HG02981 (cell line): Measurements from ENCODE around the gene IFT52.
A peak's percentile ranks its signal among the peaks of the same experiment; 100 is the strongest.

Experiments used
- ATAC-seq: cut with Tn5 transposase; IDR thresholded peaks from one replicate; pipeline ENCODE4 v1.9.1; 2021; ENCODE audit warnings: mild to moderate bottlenecking, moderate library complexity; ENCODE audit not compliant: unreplicated experiment

Gene IFT52, protein sequence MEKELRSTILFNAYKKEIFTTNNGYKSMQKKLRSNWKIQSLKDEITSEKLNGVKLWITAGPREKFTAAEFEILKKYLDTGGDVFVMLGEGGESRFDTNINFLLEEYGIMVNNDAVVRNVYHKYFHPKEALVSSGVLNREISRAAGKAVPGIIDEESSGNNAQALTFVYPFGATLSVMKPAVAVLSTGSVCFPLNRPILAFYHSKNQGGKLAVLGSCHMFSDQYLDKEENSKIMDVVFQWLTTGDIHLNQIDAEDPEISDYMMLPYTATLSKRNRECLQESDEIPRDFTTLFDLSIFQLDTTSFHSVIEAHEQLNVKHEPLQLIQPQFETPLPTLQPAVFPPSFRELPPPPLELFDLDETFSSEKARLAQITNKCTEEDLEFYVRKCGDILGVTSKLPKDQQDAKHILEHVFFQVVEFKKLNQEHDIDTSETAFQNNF

DNA sequence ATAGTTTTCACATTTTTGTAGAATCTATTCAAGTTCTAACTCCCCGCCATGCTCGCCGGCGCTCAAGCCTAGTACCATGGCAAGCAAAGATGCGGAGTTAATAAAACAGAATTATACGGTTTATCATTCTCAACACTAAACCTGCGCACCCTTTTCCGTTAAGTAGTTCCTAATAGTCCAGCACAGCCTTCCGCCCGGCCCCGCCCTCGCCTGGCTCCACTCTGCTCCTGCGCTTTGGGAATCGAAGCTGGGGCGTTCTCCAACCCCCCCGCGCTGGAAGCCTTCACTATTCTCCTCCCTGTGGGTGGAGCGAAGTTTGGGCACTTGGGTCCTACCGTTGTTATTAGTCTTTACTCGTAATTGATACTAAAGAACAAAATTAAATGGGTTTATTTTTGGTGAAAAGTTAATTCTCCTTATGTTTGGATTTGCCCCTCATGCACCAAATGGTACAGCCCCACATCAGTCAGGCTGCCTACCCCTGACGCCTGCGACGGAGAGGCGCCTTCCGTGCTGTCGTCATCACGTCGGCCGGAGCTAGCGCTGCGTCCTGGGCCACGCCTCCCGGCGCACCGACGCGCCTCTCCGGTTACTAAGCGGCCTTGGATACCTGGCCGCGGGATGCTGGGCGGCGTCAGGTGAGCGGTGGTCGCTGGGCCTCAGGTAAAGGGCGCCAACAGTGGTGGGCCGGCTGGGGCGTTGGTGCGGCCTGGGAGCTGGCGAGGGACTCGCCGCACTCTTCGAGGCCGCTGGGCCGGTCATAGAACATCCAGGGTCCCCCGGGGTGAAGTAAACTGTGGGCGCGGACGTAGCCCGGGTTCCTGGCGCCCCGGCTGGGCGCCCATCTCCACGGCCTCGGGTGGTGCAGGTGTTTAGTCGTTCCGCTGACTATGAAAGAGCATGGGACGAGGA lies at the start of gene IFT52:
TSS of gene IFT52 (plus strand) at position 546 of the 912 bp plus-strand sequence. CDS start 3,762 bp downstream, outside the sequence.
- peak; percentile 98 for ATAC-seq

DNA sequence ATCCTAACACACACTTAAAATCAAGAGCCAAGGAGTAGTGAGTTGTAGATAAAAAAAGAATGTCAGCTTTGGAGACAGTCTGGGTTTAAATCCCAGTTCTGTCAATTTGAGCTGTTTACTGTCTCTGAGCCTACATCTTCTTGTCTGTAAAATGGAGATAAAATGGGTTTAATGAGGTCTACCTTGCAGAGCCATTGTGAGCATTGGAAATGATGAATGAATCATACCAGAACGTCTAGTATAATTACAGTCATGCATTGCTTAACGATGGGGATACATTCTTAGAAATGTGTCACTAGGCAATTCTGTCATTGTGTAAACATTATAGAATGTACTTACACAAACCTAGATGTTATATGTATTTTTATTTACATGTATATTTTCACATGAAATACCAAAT lies 49.5 kb upstream of the IFT52 start:
- ATAC-seq = no peak

DNA sequence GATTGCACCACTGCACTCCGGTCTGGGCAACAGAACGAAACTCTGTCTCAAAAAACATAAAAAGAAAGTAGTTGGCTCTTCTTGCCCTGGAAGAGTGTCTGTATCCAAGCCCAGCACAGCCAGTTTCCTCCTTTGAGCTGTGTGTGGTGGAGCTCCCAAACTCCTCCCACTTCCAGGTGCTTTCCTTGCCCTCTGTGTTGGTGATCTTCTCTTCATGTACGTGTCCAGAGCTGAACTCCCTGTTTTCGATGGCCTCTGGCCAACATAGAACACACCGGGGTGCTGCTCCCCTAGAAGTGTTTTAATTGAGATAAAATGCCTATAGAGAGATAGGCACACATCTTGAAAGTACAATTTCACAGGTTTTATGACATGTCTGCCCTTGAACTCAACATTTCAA lies 48.6 kb upstream of the IFT52 start:
- no peak for ATAC-seq

DNA sequence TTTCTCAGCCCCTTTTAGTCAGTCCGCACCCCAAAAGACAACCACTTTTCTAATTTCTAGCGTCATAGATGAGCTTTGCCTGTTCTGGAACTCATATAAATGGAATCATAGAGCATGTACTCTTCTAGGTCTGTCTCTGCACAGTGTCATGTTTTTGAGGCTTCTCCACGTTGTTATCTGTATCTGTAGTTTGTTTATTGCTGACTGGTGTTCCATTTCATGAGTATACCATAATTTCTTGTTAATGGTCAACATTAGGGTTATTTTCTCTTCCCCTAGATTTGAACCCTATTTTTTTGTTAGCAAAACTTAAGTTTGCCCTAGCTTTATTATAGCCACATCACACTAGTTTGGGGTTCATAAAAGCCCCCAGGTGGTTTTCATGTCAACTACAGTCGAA lies 48.1 kb upstream of the IFT52 start:
- ATAC-seq = no peak

DNA sequence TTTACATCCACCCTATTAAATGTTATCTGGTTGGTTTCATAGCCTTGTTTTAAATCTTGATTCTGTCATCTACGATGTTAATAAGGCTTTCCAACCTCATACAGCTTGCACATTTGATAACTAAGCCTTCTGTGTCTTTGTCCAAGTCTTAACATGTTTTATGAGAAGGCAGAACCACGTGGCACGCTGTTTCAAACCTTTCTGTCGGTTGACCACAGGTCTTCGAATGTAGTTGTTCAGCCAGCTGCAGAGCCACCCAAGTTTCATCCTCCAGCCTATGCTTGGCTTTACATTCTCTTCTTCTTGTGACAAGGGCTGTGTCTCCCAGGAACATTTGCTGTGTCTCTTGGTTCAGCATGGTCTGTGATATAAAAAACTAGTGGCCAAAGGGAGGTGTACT lies 47.6 kb upstream of the IFT52 start:
- no peak for ATAC-seq

DNA sequence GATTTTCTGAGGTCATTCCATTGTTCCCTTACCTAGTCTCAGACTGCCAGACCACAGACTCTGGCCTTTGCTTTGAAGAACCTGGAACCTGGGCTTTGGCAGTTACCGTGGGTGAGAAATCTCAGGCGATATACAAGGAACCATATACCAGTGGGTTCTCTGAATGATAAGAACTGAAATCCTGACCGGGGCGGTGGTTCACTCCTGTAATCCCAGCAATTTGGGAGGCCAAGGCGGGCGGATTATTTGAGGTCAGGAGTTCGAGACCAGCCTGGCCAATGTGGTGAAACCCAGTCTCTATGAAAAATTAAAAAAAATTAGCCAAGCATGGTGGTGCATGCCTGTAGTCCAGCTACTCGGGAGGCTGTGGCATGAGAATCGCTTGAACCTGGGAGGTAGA lies 46.2 kb upstream of the IFT52 start:
- ATAC-seq = no peak

DNA sequence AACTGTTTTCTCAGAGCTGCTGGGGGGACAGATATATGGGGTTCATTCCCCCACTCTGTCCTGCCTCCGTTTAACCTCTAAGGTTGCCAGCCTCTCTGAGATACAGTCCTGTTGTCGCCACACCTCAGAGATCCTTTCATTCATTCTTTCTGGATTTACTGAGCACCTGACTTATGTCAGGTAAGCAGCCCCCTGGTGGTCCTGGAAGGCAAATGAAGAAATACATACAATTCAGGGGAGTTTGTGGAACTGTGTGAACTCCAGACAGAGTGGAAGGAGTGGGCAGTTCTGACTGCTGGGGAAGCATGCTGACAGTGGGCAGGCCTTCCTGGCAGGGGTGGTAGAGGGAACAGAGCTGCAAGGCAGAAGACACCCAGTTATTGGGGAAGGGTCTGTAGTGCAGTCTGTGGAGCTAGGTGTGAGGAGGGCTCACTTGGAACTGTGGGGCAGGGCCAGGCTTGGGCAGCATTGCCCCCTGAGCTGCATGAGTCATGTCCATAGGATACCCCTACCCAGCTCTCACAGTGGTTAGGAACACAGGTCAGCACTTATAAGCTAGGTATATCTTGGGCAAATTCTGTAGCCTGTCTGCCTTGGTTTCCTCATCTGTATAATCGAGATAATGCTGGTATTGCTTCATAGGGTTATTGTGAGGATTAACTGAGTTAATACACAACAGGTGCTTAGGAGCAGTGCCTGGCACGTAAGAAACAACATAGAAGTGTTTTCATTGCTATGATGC lies 44.7 kb upstream of the IFT52 start:
- ATAC-seq = no peak

DNA sequence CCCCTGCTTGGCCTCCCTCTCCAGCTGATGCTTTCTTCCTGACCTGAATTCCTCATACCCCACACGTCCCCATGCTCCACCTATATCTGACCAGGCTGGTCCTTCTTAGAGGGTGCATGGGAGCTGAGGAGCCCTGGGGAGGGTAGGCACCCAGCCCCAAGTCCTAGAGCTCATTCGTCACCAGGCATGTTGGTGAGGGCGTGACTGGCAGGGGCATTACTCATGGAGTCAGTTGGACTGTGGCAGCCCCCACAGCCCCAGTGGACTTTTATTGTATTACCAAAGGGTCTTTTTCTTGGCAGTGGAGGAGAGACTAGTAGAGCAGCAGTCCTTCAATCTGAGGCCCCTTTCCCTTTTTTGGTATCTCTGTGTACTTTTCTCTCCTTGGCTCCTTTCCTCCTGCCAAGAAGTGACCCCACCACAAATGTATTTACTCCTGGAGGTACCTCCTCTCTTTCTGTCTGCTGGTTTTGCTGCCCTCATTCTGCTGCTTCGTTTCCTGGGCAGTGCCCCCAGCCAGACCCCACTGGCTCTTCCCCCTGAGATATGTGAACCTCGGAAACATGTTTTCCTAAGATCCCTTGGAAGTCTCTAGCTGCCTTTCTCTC lies 42.4 kb upstream of the IFT52 start:
- no peak for ATAC-seq

DNA sequence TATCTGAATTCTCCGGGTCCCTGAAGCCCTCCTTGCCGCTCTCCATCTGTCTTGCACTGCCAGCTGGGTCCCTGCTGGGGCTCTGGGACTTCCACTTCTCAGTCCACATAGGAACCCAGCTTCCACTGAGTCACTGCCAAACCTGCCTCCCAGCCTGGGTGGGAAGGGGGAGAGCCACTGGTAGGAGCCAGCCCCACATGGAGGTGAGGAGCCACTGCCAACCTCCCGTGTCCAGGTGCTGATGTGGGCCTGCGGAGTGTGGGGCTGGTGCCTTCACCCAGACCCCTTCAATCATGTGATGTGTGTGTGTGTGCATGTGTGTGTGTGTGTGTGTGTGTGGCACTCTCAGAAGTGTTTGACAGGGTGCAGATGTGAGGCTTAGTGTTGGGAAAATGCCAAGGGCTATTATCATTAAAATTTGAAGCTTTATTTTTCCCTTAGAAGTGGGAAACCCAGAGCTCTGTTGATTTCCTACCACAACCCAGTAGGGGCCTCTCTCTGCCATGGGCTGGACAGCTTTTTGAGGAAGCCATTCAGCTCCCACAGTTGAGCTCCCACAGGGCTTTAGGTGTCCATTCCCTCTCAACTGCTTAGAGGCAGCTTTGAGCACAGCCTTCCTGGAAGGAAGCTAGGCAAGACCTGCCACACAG lies 41.2 kb upstream of the IFT52 start:
- no peak for ATAC-seq

DNA sequence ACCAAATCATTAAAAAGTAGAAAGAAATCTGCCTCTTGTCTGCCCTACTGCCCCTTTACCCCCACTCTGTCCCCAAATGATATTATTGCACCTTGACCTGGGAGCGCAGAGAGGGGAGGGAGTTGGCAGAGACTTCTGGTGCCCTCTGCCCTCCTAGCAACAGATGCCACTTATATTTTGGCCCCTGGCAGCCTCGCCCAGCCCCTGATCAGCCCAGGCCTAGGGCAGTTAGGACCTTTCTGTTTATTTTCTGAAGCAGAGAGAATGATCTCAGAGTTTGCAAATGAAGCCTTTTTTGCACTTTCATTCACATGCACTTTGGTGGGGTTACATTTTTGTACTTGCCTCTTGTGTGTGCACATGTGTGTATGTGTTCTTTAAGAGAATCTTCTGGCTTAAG lies 40.3 kb upstream of the IFT52 start:
- ATAC-seq = no peak

DNA sequence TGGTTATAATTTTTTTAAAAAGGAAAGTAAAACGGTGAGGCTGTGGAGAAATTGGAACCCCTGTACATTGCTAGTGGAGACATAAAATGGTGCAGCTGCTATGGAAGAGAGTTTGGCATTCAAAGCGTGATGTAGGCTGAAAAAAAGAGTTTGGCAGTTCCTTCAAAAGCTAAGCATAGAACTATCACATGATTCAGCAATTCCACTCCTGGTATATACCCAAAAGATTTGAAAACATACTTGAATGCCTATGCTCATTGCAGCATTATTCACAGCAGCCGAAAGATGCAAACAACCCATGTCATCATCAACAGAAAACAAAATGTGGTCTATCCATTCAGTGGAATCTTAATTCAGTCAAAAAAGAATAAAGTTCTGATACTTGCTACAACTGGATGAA lies 36.4 kb upstream of the IFT52 start:
- ATAC-seq = no peak

DNA sequence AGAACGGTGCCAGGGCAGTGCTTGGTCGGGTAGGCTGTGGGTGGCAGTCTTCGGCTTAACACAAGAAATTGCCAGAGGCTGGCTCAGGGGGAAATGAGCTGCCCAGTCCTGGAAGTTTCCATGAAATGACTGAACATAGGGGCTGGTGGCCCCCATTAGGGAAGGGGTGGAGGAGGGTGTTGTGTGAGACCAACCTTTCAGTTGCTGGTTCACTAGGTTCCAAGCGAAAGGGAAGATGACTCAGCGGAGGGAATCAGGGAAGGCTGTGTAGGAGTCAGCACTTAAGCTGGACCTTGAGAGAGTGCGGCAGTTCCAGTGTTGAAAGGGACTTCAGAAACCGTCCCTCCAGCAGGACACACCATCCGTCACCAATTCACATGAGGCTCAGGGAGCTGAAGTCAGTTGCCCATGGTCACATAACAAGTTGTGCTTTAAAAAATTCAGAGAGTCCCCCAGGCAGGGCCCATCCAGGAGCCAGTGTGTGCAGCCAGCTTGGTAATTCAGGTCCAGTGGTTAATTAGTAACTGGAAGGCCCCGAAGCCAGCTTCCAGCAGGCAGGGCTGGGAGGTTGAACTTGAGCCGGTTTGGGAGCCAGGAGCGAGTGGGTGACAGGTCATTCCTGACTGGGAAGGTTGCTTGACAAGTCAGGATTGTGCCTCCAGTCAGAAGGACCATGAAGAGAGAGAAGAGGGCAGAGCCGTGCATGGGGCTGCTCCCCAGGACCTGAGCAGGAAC lies 32.2 kb upstream of the IFT52 start, which contains the start of gene SGK2:
TSS of gene SGK2 (plus strand) at position 616 of the 735 bp plus-strand sequence. CDS start 7,469 bp downstream, outside the sequence.
- ATAC-seq = no peak

DNA sequence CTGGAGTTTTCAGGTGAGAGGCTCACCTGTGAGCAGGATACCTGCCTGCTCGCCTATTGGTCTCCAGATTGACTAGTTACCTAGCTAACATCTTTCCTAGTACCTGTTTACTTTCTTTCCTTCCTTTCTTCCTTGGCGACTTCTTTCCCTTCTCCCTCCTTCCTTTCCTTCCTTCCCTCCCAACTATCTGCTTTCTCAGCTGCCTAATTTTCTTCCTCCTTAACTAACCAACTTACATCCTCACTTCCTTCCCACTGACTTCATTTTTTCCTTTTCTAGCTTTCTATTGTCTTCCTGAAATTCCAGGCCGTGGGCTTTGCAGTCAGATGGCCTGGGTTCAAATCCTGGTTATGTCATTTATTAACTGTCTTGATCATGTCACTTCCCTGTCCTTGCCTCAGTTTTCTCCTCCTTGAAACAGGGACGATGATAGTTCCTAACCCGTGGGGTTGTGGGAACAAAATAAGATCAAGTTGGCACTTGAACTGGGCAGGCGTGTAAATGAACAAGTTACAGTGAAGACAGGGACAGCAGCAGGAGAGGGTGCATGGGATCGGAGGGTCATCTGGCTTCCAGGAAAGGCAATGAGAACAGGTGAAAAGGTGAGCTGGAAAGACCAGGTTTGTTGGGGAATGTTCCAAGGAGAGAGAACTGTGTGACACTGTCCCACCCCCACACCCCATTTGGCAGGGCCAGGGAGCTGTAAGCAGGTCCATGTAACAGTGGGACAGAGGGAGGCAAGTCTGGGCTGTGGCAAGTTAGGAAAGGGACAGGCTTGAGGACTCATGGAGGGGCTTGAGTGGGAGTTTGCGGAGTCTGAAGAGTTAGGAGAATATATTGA lies 31.4 kb upstream of the IFT52 start:
- no peak for ATAC-seq

DNA sequence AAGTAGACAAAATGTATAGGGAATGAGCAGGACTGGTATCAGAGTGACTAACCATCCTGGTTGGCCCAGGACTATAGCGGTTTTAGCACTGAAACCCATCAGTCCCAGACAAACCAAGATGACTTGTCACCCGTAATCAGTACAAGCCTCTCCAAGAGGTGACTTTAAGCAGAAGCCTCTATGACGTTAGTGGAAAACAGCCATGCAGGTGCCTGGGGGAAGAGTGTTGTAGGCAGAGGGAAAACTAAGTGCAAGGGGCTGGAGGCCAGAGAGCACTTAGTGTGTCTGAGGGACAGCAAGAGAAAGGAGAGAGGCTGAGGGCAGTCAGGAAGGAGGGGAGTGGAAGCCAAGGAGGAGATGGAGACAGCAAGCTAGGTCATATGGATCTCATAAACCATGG lies 29.8 kb upstream of the IFT52 start:
- ATAC-seq = no peak

DNA sequence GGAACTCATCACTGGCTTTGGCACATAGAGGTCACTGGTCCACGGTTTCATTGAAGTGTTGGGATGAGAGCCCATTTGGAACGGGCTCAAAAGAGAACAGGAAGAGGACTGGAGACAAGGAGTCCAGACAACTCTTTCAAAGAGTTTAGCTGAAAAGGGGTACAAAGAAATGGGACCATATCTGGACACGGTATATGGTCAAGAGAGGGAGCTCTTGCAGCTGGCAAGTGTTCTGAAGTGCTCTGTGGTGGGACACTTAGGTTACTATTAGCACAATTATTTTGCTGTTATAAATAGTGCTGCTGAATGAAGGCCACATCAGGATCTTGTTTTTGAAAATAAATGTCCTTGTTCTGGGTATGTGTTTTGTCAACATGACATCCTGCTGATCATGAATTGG lies 27.3 kb upstream of the IFT52 start:
- ATAC-seq = no peak

DNA sequence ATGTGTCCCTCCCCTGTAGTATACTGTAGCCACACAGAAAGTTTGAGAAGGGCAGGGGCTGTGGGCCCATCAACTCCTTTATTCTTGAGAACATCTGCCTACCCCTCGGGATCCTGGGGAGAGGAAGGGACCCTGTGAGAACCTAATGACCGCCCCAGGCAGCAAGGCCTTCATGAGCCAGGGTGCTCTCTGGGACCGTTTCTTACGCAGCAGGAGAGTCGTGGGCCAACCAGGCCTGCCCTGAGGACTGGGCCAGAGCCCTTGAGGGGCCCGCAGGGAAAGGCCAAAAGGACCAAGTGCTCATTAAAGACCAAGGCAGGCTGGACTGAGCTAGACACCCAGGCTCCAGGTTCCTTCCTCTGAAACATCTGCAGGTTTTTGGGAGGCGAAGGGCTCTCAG lies 26.7 kb upstream of the IFT52 start:
- ATAC-seq = no peak

DNA sequence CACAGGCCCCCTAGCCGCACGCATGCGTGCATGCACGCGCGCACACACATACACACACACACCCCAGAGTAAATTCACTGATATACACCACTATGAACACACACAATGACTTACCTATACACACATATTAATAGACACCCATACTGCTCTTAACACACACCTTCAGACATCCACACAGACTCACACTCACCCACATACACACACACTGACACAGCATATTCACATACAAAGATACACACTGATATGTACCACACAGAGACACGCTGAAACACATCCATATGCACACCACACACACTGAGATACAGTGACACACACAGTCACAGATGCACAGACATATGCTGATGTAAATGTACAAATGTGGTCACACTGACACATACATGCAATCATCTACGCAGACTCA lies 26.3 kb upstream of the IFT52 start:
- ATAC-seq = no peak

DNA sequence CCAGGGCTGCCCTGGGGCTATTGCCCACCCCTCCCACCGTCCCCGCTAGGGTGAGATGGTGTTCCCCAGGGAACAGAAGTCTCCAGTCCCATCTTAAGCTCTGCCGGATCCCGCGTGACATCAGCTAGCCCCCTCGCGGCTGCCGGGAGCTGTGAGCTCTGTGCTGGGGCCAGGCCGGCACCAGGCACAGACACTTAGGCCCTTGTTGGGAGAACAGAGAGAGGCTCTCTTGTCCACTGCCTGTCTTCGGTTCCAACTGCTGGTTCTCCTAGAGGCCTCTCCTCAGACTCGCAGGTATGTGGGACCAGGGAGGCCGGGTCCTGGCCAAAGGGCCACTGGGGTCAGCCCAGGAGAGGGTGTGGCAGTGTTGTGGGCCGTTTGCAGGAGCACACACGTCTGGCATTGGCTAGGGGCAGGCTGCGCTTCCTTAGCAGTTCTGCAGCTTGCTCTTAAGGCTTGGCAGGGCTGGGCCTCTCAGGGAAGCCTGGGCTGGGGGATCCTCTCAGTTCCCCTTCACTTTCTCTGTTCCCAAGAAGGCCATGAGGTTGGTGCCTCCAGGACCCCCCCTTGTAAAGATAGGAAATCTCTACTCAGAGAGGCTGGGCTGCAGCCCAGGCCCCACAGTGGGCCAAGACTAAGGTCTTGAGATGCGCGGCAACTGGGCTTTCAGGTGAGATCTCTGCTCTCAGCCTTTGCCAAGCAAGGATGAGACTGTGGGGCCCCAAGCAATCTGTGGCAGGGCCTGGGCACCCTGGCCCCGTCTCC lies 25.6 kb upstream of the IFT52 start:
- ATAC-seq = no peak
